ENCODE results near the gene ST6GAL1. TPM values are rescaled to one million over a fixed set of nuclear protein-coding genes. Genes with fewer than 3 reads are reported as not detected.
A peak's percentile ranks its signal among the peaks of the same experiment; 100 is the strongest.

The ST6GAL1 gene
- total and polyA plus RNA-seq, 10 of the 15 experiments (the other 5 are each of a cell fraction or from before 2014, with no cell fraction given), result 74.2 to 248 (median 149) TPM

GRCh38 chr3:186929685-186930084, 641 bp upstream of the ST6GAL1 start:
- ChIA-PET CTCF (interaction anchor here (1.2 to 1.7 kb wide), 3 partner anchors 13 to 235 kb away, joined by 3 to 4 read pairs (median 3); no protein-coding TSS in a partner anchor), SMC1A (ENCODE audit: uncharacterized antibody, unreplicated experiment) (interaction anchor here (1.0 to 1.2 kb wide), 2 partner anchors 13 to 221 kb away, joined by 3 to 4 read pairs; no protein-coding TSS in a partner anchor), POLR2A (no interaction called here), RAD21 (ENCODE audit: unreplicated experiment) (no interaction called here)
- H3K4me3 ChIP-seq, result peak overlapping the region; percentile 96
- H3K4me2 ChIP-seq (ENCODE audit: control insufficient read depth, insufficient read depth), result peak overlapping the region; percentile 88
- peak overlapping the region; percentile 80 for H2AFZ ChIP-seq (ENCODE audit: control insufficient read depth, low read depth, low read length)
- no peaks in the 10 kb centered on the region for H3K27me3 ChIP-seq (replicated peaks in 1 of 2; ENCODE audit: control insufficient read depth in 2 of 2, insufficient read depth in 2 of 2, low read length in 1 of 2)
- H3K36me3 ChIP-seq (ENCODE audit: control insufficient read depth in 2 of 2, insufficient read depth in 2 of 2, low read length in 1 of 2), result peaks cover 0 to 2% of the 10 kb centered on the region in 2 experiments; a peak in 2 of 4 replicates
- H4K20me1 ChIP-seq (ENCODE audit: control insufficient read depth, insufficient read depth), result 0 out of 2 replicates have a peak, but pooled peaks cover 4% of the 10 kb centered on the region
- DNase-seq (ENCODE audit: low read depth, low spot score) (no peak), FAIRE-seq (no peak), ATAC-seq (no peak)
- in situ Hi-C loops (cut with MboI) (loop anchor here (5.0 kb wide), 1 partner anchor 77 kb away; no protein-coding TSS in a partner anchor), intact Hi-C loops (cut with micrococcal nuclease; ENCODE audit: unreplicated experiment) (loop anchor here (2.0 to 5.0 kb wide), 5 partner anchors 58 to 138 kb away; no protein-coding TSS in a partner anchor)
- no TSS peak for BruUV-seq (replicated peaks)
- 69% methylated on average over 12 of the region's 12 CpGs for WGBS (ENCODE audit: insufficient coverage, insufficient replicate concordance, low lambda C conversion rate, missing lambda C conversion rate)
- peaks cover 41% of the 10 kb centered on the region for H3K79me2 ChIP-seq (ENCODE audit: control insufficient read depth, insufficient read depth, low read length)
- peaks cover 7% of the 10 kb centered on the region for H3K4me1 ChIP-seq (ENCODE audit: control insufficient read depth, insufficient read depth, low read length)
- H3K9me3 ChIP-seq (replicated peaks; ENCODE audit: control insufficient read depth, insufficient read depth, low read length), result no peaks in the 10 kb centered on the region
- H3K27ac ChIP-seq (ENCODE audit: control insufficient read depth, insufficient read depth), result no peak overlapping the region
- peak overlapping the region; percentile 78 for H3K9ac ChIP-seq (ENCODE audit: control insufficient read depth, insufficient read depth, low read length)
- TF ChIP-seq FOXM1 (IDR thresholded peaks at IDR 0.05; ENCODE audit: low read depth, low read length) (no peak), HDGF (IDR thresholded peaks at IDR 0.05) (no peak), SP1 (IDR thresholded peaks at IDR 0.05; ENCODE audit: low read depth, low read length) (no peak), MYC (IDR thresholded peaks at IDR 0.05; ENCODE audit: insufficient read depth, insufficient read length, insufficient replicate concordance, low read length, severe bottlenecking) (no peak), SIX5 (IDR thresholded peaks at IDR 0.05; ENCODE audit: low read depth, low read length, severe bottlenecking) (no peak), YBX1 (IDR thresholded peaks at IDR 0.05) (no peak), MXI1 (IDR thresholded peaks at IDR 0.05; ENCODE audit: low read depth, low read length) (no peak), HCFC1 (IDR thresholded peaks at IDR 0.05; ENCODE audit: low read length) (no peak), MEF2A (IDR thresholded peaks at IDR 0.05; ENCODE audit: insufficient read depth, low read depth, low read length) (no peak), HSF1 (IDR thresholded peaks at IDR 0.05; ENCODE audit: low read depth, low read length) (no peak), RAD21 (IDR thresholded peaks at IDR 0.05; ENCODE audit: insufficient read depth, low read depth, low read length) (no peak), NR2C1 (IDR thresholded peaks at IDR 0.05) (no peak), RUNX3 (IDR thresholded peaks at IDR 0.05; ENCODE audit: low read length) (no peak), ATF7 (IDR thresholded peaks at IDR 0.05; ENCODE audit: low read depth) (no peak)
- TF ChIP-seq, protein P1, sequence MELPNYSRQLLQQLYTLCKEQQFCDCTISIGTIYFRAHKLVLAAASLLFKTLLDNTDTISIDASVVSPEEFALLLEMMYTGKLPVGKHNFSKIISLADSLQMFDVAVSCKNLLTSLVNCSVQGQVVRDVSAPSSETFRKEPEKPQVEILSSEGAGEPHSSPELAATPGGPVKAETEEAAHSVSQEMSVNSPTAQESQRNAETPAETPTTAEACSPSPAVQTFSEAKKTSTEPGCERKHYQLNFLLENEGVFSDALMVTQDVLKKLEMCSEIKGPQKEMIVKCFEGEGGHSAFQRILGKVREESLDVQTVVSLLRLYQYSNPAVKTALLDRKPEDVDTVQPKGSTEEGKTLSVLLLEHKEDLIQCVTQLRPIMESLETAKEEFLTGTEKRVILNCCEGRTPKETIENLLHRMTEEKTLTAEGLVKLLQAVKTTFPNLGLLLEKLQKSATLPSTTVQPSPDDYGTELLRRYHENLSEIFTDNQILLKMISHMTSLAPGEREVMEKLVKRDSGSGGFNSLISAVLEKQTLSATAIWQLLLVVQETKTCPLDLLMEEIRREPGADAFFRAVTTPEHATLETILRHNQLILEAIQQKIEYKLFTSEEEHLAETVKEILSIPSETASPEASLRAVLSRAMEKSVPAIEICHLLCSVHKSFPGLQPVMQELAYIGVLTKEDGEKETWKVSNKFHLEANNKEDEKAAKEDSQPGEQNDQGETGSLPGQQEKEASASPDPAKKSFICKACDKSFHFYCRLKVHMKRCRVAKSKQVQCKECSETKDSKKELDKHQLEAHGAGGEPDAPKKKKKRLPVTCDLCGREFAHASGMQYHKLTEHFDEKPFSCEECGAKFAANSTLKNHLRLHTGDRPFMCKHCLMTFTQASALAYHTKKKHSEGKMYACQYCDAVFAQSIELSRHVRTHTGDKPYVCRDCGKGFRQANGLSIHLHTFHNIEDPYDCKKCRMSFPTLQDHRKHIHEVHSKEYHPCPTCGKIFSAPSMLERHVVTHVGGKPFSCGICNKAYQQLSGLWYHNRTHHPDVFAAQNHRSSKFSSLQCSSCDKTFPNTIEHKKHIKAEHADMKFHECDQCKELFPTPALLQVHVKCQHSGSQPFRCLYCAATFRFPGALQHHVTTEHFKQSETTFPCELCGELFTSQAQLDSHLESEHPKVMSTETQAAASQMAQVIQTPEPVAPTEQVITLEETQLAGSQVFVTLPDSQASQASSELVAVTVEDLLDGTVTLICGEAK (IDR thresholded peaks at IDR 0.05; ENCODE audit: borderline replicate concordance), result no peak
- TF ChIP-seq, protein P2, sequence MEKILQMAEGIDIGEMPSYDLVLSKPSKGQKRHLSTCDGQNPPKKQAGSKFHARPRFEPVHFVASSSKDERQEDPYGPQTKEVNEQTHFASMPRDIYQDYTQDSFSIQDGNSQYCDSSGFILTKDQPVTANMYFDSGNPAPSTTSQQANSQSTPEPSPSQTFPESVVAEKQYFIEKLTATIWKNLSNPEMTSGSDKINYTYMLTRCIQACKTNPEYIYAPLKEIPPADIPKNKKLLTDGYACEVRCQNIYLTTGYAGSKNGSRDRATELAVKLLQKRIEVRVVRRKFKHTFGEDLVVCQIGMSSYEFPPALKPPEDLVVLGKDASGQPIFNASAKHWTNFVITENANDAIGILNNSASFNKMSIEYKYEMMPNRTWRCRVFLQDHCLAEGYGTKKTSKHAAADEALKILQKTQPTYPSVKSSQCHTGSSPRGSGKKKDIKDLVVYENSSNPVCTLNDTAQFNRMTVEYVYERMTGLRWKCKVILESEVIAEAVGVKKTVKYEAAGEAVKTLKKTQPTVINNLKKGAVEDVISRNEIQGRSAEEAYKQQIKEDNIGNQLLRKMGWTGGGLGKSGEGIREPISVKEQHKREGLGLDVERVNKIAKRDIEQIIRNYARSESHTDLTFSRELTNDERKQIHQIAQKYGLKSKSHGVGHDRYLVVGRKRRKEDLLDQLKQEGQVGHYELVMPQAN (conservative IDR thresholded peaks at IDR 0.05), result no peak

Data from GM12878 (cell line).